ENCODE measurements around the gene ADCY7.

The ADCY7 gene

DNA sequence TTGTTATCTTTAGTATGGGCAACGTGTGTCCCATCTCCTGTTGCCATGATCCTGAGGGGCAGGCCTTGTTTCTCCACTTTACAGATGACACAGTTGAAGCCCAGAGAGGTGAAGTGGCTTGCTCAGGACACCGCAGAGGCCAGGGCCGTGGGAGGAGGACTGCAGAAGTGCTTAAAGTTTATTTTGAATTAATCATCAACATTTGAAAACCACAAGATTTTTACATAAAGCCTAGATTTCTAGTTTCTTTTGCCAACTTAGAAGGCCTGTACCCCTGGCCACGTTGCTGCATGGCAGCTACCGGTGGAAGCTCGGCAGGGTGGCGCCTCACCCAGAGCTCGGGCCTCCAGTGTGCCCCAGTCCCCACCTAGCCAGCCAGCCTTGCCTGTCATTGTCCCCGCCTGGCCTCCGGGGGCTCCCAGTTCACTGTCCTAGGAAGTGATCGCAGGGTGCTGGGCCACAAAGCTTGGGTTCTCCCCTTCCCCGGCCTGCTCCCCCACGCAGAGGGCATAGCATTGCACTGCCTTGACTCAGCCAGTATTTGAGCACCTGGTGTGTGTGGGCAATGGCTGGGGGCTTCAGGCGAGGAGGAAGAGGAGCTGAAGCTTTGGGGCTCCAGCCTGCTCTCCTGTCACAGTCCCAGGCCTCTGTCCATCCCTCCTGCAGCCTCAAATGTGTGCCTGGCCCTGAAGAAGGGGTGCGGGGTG lies 14.8 kb upstream of the ADCY7 start:
- no peak for DNase-seq

DNA sequence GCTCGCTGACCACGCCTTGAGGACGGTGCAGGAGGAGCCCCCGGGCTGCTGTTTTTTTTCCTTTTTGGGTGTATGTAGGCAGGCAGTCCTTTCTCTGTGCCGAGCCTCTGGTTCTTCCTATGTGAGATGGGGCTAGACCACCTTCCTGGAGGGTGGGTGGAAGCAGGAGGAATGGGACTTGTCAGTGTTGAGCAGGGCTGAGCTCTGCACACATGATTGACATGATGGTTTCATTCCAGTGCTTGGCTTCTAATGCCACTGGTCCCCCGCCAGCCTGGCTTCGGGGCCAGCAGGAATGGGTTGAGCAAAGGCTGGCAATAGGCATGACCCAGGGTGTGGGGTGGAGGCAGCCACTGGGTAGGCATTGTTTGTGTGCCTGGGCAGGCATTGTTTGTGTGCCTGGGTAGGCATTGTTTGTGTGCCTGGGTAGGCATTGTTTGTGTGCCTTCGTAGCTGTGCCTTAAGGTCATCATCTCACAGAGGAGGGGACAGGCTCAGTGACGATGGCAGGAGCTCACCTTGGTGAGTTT lies 14.2 kb upstream of the ADCY7 start:
- DNase-seq, result no peak

DNA sequence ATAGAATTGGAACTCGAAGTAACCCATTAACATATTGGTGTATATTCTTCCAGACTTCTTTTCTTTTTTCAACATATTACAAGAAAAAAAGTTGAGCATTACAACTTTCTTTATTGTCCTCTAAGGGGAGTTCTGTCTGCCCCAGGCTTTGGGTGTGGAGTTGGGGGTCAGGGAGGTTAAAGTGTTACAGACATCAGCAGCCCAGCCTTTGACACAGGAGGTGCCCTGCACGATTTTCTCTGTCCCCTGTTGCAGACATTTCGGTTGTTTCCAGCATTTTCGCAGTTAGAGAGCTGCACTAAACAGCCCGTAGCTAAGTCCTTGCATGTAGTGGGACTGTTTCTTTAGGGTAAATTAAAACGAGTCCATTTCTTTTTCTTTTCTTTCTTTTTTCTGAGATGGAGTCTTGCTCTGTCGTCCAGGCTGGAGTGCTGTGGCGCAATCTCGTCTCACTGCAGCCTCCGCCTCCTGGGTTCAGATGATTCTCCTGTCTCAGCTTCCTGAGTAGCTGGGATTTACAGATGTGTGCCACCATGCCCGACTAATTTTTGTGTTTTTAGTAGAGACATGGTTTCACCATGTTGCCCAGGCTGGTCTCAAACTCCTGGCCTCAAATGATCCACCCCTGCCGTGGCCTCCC lies 13.4 kb upstream of the ADCY7 start:
- DNase-seq, result no peak

DNA sequence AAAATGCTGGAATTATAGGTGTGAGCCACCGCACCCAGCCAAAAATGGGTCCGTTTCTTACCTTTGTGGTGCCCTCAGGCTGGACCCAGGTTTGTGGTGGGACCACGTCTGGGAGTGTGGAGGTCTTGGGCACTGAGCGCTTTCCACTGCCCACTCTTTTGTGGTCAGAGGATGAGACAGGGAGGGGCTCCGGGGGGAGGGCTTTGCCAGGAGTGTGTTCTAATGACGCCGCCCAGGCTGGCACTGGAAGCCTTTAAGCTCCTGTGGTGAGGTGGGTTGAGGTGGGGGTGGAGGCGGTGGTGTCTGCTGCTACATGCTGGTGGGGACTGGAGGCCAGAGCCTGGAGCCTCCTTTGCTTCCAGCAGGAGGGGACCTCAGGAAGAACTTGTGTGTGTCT lies 12.8 kb upstream of the ADCY7 start:
- no peak for DNase-seq

DNA sequence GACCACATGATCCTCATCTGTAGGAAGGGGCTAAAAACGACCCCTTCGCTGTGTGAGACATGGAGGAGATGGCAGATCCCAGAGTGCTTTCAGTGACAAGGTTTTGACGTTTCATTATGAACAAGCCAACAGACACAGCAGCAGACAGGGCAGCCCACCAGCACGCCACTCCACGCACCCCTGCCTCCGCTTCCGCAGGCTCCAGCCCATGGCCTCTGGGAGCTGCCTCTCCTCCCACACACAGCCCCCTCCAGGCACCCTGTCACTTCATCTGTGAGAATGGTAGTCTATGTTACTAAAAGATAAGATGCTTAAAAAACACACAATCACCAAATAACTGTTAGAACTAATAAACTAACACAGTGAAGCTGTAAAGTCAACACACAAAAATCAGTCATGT lies 12.3 kb upstream of the ADCY7 start:
- no peak for DNase-seq

DNA sequence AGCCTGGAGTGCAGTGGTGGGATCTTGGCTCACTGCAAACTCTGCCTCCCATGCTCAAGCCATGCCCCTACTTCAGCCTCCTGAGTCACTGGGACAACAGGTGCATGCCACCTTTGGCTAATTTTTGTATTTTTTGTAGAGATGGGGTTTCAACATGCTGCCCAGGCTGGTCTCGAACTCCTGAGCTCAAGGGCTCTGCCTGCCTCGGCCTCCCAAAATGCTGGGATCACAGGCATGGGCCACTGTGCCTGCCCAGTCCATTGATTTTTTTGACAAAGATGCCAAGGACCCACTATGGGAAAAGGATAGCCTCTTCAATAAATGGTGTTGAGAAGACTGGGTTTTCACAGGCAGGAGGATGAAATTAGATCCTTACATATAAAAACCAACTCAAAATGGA lies 10.8 kb upstream of the ADCY7 start:
- DNase-seq, result no peak

DNA sequence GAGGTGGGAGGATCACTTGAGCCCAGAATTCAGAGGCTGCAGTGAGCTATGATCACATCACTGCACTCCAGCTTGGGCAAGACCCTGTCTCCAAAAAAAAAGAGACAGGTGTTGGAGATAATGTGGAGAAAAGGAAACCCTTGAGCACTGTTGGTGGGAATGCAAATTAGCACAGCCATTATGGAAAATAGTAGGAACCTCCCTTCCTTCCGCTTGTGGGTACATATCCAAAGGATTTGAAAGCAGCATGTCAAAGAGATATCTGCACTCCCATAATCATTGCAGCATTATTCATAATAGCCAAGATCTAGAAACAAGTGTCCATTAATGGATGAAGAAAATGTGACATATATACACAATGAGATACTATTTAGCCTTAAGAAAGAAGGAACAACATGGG lies 9.7 kb upstream of the ADCY7 start:
- no peak for DNase-seq

DNA sequence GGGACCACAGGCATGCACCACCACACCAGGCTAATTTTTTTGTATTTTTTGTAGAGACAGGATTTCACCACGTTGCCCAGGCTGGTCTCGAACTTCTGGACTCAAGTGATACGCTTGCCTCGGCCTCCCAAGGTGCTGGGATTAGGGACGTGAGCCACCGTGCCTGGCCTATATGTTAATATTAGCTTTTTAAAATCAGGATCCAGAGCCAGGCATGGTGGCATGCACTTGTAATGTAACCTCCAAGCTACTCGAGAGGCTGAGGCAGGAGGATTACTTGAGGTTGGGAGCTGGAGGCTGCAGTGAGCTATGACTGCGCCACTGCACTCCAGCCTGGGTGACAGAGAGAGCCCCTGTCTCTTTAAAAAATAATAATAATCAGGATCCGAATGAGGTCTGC lies 8.5 kb upstream of the ADCY7 start:
- no peak for DNase-seq

DNA sequence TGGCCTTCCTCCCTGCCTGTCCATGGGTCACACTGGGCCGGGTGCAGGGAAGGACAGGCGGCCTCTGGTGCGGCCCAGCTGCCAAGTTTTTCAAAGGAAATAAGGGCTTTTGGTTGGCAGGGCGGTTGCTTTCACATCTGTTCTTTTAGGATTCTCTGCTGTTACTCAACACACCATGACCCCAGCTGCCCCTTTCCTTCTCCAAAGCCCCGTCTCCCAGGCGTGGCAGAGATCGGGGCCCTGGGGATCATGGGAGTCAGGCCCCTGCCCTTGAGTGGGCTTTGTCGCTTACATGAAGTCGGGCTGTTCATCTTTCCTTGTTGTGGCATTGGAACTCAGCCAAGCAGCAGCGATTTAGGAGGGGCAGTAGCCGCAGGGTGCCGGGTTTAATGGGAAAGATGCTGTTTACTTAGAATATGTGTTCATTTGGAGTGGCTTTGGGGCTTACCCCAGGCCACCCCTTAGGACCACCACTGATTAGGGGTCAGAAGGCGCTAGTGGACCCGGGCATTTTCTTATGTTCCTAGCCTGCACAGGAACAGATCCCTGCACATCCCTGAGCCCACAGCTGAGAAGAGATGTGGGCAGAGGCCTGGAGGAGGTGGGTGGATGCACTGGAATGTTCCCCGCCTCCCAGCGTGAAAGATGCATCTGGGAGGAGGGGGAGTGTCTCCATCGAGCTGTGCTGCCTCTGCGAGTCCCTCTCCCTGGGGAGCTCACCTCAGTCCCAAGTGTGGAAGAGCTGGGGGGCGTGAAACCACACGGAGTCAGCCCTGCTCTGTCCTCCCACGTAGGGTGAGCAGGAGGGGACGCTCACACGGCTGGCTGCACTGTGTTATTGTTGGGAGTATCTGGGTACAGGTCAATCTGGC lies 6.8 kb upstream of the ADCY7 start:
- no peak for DNase-seq

DNA sequence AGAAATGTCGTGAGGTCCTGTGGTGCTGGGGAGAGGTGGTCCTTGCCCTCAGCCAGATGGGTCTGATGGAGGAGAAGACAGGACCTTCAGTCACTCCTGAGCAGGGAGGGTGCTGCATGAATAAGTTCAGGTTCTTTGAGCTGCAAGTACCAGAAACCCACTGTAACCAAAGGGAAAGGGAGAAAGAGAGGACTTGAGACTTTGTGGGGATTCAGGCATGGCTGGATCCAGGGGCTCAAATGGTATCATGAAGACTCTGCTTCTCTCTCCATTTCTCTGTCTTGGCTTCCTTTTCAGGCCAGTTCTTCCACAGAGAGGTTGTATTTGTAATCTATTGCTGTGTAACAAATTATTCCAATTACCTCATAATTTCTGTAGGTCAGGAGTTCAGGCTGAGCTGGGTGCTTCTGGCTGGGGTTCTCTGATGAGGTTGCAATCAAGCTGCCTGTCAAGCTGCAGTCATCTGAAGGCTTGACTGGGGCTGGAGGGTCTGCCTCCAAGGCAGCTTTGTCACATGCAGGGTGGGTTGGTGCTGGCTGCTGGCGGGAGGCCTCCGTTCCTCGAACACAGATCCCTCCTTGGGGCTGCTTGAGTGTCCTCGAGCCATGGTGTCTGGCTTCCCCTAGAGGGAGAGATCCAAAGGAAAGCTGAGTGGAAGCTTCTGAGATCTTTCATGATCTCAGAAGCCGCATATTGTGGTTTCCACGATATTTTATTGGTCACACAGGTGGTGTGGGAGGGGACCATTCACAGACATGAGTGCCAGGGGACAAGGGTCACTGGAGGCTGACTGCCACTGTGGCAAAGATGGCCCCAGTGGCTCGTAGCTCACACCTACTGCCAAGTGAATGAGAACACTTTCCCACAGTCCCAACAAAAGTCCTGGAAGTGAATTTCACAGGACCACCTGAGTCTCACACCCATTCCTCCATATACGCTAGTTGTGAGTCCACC lies 5.9 kb upstream of the ADCY7 start:
- DNase-seq, result no peak

DNA sequence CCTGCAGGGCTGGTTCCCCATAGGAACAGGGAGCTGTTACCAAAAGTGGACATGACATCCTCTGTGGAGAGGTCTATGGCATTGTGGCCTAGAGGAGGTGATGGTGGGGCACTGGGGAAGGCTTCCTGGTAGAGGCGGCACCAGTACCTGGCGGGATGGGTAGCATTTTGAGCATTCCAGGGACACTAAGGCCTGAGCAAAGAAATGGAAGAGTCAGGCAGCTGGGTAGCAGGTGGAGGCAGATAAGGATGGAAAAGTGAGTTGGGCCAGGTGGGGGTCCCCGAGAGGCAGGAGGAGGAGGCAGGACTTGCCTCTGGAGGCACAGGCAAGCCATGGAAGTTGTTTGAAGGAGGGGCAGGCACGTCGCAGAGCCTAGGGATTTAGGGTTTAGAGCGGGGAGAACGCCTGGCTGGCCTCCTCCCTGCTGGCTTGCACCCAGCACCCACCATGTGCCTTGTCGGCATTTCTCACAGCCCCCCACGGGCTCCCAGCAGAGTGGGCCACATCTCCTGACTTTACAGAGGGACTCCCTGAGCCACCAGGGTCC lies 5.1 kb upstream of the ADCY7 start:
- DNase-seq, result no peak

DNA sequence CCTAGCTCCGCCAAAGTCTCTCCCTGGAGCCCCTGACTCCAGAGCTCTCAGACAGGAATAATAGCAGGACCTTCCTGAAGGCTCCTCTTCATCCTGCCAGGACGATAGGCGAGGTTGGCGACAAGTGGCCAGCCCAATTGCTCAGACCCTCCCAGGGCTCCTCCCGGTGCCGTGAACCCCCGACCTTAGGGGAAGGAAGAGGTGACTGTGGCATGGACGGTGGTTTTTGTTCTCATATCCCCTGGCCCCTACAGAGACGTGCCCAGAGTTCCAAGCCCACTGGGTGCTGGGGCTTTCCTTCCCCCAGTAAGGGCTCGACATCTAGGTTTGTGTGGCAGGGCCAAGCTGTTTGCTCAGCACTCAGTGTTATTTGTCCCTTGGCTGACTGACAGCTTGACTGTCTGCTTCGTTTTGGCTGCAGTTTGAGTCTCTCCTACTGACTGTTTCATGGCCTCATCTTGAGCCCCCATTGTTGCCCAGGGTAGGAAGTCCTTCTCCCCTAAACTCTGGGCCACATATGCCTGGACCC lies 4.6 kb upstream of the ADCY7 start:
- no peak for DNase-seq

DNA sequence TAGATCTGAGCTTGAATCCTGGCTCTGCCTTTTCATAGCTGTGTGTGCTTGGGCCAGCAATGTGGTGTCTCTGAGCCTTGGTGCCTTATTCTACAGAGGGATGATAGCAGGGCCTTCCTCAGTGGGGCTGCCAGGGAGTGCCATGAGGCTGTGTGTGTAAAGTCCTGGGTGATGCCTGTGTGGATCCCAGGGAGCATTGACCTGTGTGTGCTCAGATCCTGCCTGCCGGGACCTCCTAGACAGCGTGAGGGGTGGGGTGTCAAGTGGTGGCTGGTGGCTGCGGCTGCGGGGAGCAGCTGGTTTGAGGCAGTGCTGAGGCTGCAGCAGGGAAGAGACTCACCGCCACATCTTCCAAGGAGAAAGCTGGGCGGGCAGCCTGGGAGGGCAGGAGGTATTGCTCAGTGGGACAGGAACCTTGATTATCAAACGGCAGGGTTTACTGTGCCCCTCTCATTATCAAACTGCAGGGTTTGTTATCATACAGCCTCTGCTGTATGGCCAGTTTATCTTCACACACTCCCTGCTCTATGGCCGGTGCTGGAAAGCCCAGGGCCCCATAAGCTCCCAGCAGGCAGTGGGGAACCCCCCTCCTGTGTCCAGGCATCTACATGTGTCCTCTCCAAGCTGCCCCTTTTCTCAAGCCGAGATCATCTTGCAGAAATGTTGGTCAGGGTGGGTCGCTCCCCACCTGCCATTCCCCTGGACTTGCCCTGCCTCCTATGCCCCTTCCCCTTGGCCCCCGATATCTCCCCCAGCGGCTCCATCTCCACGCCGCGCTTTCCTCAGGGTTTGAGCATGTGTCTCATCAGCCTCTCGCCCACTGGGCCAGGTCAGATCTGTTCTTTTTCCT lies 3.1 kb upstream of the ADCY7 start:
- no peak for DNase-seq

DNA sequence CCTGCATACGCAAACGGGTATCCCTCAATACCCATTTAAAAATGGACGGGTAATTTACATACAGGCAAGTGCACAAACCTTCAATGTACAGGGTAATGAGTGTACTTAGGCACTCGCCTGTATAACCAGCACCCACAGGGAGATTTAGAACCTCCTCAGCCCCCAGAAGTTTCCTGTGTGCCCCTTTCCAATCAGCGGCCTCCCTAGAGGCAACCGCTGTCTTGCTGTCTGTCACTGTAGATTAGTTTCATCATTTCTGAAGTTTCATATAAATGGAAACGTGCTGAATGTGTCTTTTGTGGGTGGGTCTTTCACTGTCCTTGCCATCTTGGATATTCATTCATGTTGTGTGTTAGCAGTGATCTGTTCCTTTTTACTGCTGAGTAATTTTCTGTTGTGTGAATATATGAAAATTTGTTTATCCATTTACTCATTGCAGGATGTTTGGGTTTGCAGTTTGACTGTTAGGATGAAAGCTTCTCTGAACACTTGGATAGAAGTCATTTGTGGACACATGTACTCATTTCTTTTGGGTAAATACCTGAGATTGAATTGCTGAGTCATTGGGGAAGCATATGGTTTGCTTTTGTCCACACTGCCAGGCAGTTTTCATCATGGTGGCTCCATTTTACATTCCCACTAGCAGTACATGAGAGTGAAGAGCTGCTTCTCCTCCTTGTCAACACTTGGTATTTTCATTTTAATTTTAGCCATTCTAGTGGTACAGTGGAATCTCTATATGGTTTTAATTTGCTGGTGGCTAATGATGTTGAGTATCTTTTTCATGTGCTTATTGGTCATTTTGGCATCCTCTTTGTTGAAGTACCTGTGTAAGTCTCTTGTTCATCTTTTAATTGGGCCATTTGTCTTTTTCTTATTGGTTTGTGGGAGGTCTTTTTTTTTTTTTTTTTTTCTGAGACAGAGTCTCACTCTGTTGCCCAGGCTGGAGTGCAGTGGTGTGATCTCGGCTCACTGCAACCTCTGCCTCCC lies 2.1 kb upstream of the ADCY7 start:
- no peak for DNase-seq

DNA sequence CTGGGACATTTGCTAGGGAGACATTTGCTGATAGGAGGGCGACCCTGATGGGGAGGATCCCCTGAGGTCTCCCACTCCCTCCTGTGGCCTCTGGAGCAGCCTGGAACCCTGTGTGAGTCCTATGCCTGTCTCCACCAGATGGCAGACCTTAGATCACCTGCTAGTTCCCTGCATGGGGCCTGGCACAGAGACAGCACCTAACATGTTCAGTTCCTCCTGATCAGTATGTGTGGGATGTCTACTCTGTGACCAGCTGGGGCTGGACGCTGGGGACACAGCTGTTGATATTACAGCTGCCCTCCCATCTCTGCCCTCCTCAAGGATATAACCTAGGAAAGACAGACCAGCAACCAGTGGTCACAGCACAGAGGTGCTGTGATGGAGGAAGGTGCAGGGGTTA lies 1.1 kb upstream of the ADCY7 start:
- no peak for DNase-seq

DNA sequence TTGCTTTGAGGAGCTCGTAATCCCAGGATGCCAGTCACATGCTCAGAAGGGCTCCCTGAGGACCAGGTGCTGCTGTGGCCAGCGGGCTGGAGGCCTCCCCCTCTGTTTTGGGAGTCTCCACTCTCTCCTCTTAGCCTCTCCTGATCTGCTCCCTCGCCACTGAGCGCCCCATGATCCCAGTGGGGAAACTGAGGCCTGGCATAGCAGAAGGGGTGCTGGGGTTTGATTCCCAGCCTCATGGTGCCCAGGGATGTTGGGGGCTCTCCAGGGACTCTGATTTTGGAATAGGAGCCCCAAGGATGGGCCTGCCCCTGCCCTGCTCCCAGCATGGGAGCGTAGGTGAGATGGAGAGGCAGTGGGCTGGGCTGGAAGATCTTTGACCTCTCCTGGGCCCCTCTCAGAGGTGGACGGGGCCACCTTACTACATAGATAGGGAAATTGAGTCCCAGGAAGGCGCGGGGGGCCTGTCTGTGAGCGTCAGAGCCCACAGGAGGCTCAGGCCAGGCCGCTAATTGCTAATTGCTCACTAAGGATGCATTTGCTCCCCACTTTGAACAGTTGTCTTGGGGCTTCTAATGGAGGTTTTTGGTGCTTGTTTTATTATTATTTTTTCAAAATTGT lies 525 bp upstream of the ADCY7 start:
- DNase-seq, result no peak

DNA sequence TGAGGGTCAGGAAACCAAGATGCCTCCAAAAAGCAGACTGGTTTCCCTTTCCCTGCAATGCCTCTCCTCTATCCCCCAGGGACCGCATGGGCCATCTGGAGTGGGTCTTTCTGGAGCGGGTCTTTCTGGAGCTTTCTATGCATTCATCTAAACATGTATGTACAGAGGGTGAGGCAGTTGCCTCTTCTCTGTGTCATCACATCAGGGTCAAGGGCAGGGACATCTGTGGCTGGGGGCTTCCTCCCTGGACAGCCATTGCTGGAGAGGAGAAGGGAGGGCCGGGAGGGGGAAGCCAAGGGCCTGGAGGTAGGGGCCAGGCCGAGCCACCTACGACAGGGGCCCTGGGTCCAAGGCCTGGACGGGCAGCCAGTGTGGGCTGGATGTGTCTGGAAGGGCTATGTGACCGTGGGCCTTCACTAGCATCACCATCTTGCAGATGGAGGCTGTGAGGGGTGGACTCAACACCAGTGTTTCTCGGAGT lies 840 bp downstream of the ADCY7 start:
- DNase-seq, result no peak

DNA sequence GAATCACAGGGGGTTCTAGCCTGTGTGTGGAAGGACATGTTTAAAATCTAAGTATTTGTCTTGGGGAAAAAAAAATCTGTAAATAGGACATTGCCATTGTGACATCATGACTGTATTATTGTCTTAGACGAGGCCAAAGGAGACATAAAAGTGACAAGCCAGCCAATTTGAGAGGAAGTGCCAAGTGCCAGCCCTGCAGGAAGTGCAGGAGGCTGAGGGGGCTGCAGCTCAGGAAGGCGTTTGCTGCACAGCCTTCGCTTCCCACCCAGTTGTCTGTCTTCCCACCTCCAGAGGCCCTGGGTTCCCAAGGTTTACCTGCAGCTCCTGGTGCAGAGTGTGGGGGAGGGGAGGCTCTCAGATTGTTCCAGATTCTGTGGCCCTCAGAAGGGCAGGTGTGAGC lies 1.3 kb downstream of the ADCY7 start:
- no peak for DNase-seq

DNA sequence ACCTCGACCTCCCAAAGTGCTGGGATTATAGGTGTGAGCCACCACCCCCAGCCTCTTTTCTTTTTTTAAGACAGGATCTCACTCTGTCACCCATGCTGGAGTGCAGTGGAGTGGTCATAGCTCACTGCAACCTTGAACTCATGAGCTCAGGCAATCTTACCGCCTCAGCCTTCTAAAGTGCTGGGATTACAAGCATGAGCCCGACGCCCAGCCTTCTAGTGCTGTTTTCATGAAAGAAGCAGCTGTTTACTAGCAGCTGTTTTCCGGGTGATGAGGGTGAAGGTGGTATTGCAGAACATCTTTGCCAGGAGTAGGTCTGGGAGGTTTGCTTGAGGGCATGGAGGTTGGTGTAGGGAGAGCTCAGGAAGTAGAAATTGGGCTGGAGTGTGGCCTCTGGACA lies 2.0 kb downstream of the ADCY7 start:
- DNase-seq, result no peak

All from T1000 (cell line).